HEK293 (cell line): ENCODE data around the gene HIRIP3.
A peak's percentile ranks its signal among the peaks of the same experiment; 100 is the strongest.

Experiments used
- CTCF ChIP-seq: fragments of 450-650 bp; formaldehyde crosslinking; IDR thresholded peaks from 2 replicates; pipeline ENCODE4 v1.5.1; 2016; ENCODE audit warnings: missing biosample characterization, missing genetic modification characterization
- ELK4 ChIP-seq: IDR thresholded peaks from 2 replicates; pipeline ENCODE4 v1.6.1; 2011; ENCODE audit warnings: mild to moderate bottlenecking, low read depth, low read length, borderline replicate concordance
- GLIS1 ChIP-seq: fragments of 450-650 bp; formaldehyde crosslinking; IDR thresholded peaks from 2 replicates; pipeline ENCODE4 v1.5.1; 2016; ENCODE audit warnings: missing biosample characterization, missing genetic modification characterization
- HOXD13 ChIP-seq: sonication (generic); formaldehyde crosslinking; IDR thresholded peaks from 2 replicates; pipeline ENCODE4 v1.8.0; 2022; ENCODE audit warnings: missing genetic modification reagents, borderline replicate concordance
- KLF17 ChIP-seq: fragments of 450-650 bp; formaldehyde crosslinking; IDR thresholded peaks from 2 replicates; pipeline ENCODE4 v1.5.1; 2016; ENCODE audit warnings: missing biosample characterization, missing genetic modification characterization
- MEIS1 ChIP-seq: sonication (generic); formaldehyde crosslinking; IDR thresholded peaks from 2 replicates; pipeline ENCODE4 v1.8.1; 2022; ENCODE audit warnings: missing genetic modification reagents, mild to moderate bottlenecking, borderline replicate concordance
- PRDM1 ChIP-seq: fragments of 450-650 bp; formaldehyde crosslinking; IDR thresholded peaks from 2 replicates; pipeline ENCODE4; 2016; ENCODE audit warnings: missing biosample characterization, missing genetic modification characterization
- RBAK ChIP-seq: fragments of 450-650 bp; formaldehyde crosslinking; IDR thresholded peaks from 2 replicates; pipeline ENCODE4 v1.5.1; 2016; ENCODE audit warnings: missing biosample characterization, missing genetic modification characterization
- SP3 ChIP-seq: fragments of 450-650 bp; formaldehyde crosslinking; IDR thresholded peaks from 2 replicates; pipeline ENCODE4 v1.5.1; 2016; ENCODE audit warnings: missing biosample characterization, missing genetic modification characterization
- ZBTB10 ChIP-seq: fragments of 450-650 bp; formaldehyde crosslinking; IDR thresholded peaks from 2 replicates; pipeline ENCODE4 v1.5.1; 2016; ENCODE audit warnings: missing biosample characterization, missing genetic modification characterization
- ZBTB26 ChIP-seq: fragments of 450-650 bp; formaldehyde crosslinking; optimal IDR thresholded peaks from 2 replicates; pipeline ENCODE3; 2016; ENCODE audit warnings: missing biosample characterization, mild to moderate bottlenecking, missing genetic modification characterization
- ZBTB48 ChIP-seq: fragments of 450-650 bp; formaldehyde crosslinking; IDR thresholded peaks from 2 replicates; pipeline ENCODE4 v1.5.1; 2016; ENCODE audit warnings: missing biosample characterization, missing genetic modification characterization
- ZEB2 ChIP-seq: fragments of 450-650 bp; formaldehyde crosslinking; IDR thresholded peaks from 2 replicates; pipeline ENCODE4 v1.5.1; 2016; ENCODE audit warnings: missing biosample characterization, missing genetic modification characterization
- ZFP69B ChIP-seq: fragments of 450-650 bp; formaldehyde crosslinking; IDR thresholded peaks from 2 replicates; pipeline ENCODE4 v1.5.1; 2016; ENCODE audit warnings: missing biosample characterization, missing genetic modification characterization
- ZNF133 ChIP-seq: fragments of 450-650 bp; formaldehyde crosslinking; IDR thresholded peaks from 2 replicates; pipeline ENCODE4 v1.5.1; 2016; ENCODE audit warnings: missing biosample characterization, missing genetic modification characterization
- ZNF169 ChIP-seq: fragments of 450-650 bp; formaldehyde crosslinking; IDR thresholded peaks from 2 replicates; pipeline ENCODE4 v1.5.1; 2016; ENCODE audit warnings: missing biosample characterization, missing genetic modification characterization
- ZNF248 ChIP-seq: fragments of 450-650 bp; formaldehyde crosslinking; IDR thresholded peaks from 2 replicates; pipeline ENCODE4 v1.5.1; 2017; ENCODE audit warnings: missing biosample characterization, missing genetic modification characterization
- ZNF292 ChIP-seq: fragments of 450-650 bp; formaldehyde crosslinking; IDR thresholded peaks from 2 replicates; pipeline ENCODE4 v1.5.1; 2016; ENCODE audit warnings: low read depth, missing biosample characterization, missing genetic modification characterization, borderline replicate concordance
- ZNF302 ChIP-seq: fragments of 450-650 bp; formaldehyde crosslinking; IDR thresholded peaks from 2 replicates; pipeline ENCODE4 v1.5.1; 2016; ENCODE audit warnings: missing biosample characterization, missing genetic modification characterization, low read depth
- ZNF37A ChIP-seq: fragments of 450-650 bp; IDR thresholded peaks from 2 replicates; pipeline ENCODE4 v1.5.1; 2018; ENCODE audit warnings: missing biosample characterization, missing genetic modification characterization
- ZNF404 ChIP-seq: fragments of 450-650 bp; formaldehyde crosslinking; IDR thresholded peaks from 2 replicates; pipeline ENCODE4 v1.5.1; 2017; ENCODE audit warnings: missing biosample characterization, missing genetic modification characterization
- ZNF426 ChIP-seq: fragments of 450-650 bp; formaldehyde crosslinking; IDR thresholded peaks from 2 replicates; pipeline ENCODE4 v1.5.1; 2017; ENCODE audit warnings: missing biosample characterization, missing genetic modification characterization, mild to moderate bottlenecking, inconsistent platforms, moderate library complexity
- ZNF561 ChIP-seq: fragments of 450-650 bp; IDR thresholded peaks from 2 replicates; pipeline ENCODE4 v1.5.1; 2018; ENCODE audit warnings: missing biosample characterization, missing genetic modification characterization, borderline replicate concordance
- ZNF629 ChIP-seq: fragments of 450-650 bp; formaldehyde crosslinking; IDR thresholded peaks from 2 replicates; pipeline ENCODE4 v1.5.1; 2017; ENCODE audit warnings: missing biosample characterization, missing genetic modification characterization
- ZNF639 ChIP-seq: fragments of 450-650 bp; formaldehyde crosslinking; IDR thresholded peaks from 2 replicates; pipeline ENCODE4 v1.5.1; 2016; ENCODE audit warnings: missing biosample characterization, missing genetic modification characterization
- ZNF677 ChIP-seq: fragments of 450-650 bp; IDR thresholded peaks from 2 replicates; pipeline ENCODE4 v1.5.0; 2018; ENCODE audit warnings: missing biosample characterization, mild to moderate bottlenecking, missing genetic modification characterization, moderate library complexity
- ZNF791 ChIP-seq: fragments of 450-650 bp; formaldehyde crosslinking; IDR thresholded peaks from 2 replicates; pipeline ENCODE4 v1.5.1; 2016; ENCODE audit warnings: missing biosample characterization, missing genetic modification characterization
- ZNF843 ChIP-seq: fragments of 450-650 bp; formaldehyde crosslinking; IDR thresholded peaks from 2 replicates; pipeline ENCODE4 v1.5.1; 2016; ENCODE audit warnings: missing biosample characterization, missing genetic modification characterization
- ZSCAN5A ChIP-seq: fragments of 450-650 bp; formaldehyde crosslinking; IDR thresholded peaks from 2 replicates; pipeline ENCODE4 v1.5.1; 2016; ENCODE audit warnings: missing biosample characterization, missing genetic modification characterization

HIRIP3 gene

GRCh38 chr16:29961479-29962343 lies 33.7 kb downstream of the HIRIP3 start, which contains the start of gene TMEM219 (continued):
- 0 out of 2 replicates have a peak, but pooled peaks have one; percentile 37 for TF ChIP-seq KLF17 (tag by site-specific recombination)
- TF ChIP-seq ZNF133 (tag by site-specific recombination) = no peak
- peak; percentile 94 for TF ChIP-seq CTCF
- TF ChIP-seq ELK4 = no peak; the same call in 1 of the 2 replicates
- TF ChIP-seq ZNF426 = no peak
- TF ChIP-seq GLIS1 (tag by site-specific recombination) = peak; percentile 74; the same call in 1 of the 2 replicates
- no peak for TF ChIP-seq ZNF677 (tag by site-specific recombination)
- TF ChIP-seq ZNF37A (tag by site-specific recombination) = no peak
- TF ChIP-seq RBAK = no peak
- TF ChIP-seq PRDM1 (tag by site-specific recombination) = no peak
- TF ChIP-seq ZNF292 = no peak
- TF ChIP-seq ZNF561 (tag by site-specific recombination) = peak; percentile 89
- no peak for TF ChIP-seq ZBTB10 (tag by site-specific recombination)
- TF ChIP-seq ZNF639 (tag by site-specific recombination) = peak; percentile 44; the same call in 1 of the 2 replicates
- TF ChIP-seq SP3 (tag by site-specific recombination) = peak; percentile 75
- no peak for TF ChIP-seq ZNF302 (tag by site-specific recombination)
- TF ChIP-seq ZNF248 (tag by site-specific recombination) = no peak
- TF ChIP-seq ZNF843 (tag by site-specific recombination) = no peak
- no peak for TF ChIP-seq ZNF404 (tag by site-specific recombination)
- TF ChIP-seq ZBTB26 (tag by site-specific recombination) = peak; percentile 91
- no peak for TF ChIP-seq MEIS1 (CRISPR knock-in tag)
- TF ChIP-seq ZSCAN5A (tag by site-specific recombination) = no peak
- no peak for TF ChIP-seq ZNF169 (tag by site-specific recombination)
- peak; percentile 53; the same call in 1 of the 2 replicates for TF ChIP-seq ZNF629 (tag by site-specific recombination)
- TF ChIP-seq HOXD13 = no peak
- TF ChIP-seq ZNF791 (tag by site-specific recombination) = no peak
- peak; percentile 45; the same call in 1 of the 2 replicates for TF ChIP-seq ZBTB48
- TF ChIP-seq ZFP69B (tag by site-specific recombination) = peak; percentile 7; the same call in 1 of the 2 replicates
- TF ChIP-seq ZEB2 (tag by site-specific recombination) = peak; percentile 85
